ENCODE measurements around the gene FOXL2.
A peak's percentile ranks its signal among the peaks of the same experiment; 100 is the strongest.

Gene FOXL2

GRCh38 chr3:138944929-138945708 is 1.8 kb downstream of the FOXL2 start:
- DNase-seq, result no peak

- no peak for DNase-seq
These were observed 2.3 kb downstream of the FOXL2 start for GRCh38 chr3:138944654-138944928.

- no peak for DNase-seq
These were observed 2.9 kb downstream of the FOXL2 start for GRCh38 chr3:138943724-138944653.

- DNase-seq, result no peak
These were observed 3.9 kb downstream of the FOXL2 start for GRCh38 chr3:138942861-138943623.

- no peak for DNase-seq
These were observed 4.7 kb downstream of the FOXL2 start for GRCh38 chr3:138942271-138942670.

GRCh38 chr3:138941259-138941885 is 5.6 kb downstream of the FOXL2 start:
- no peak for DNase-seq

GRCh38 chr3:138940446-138940845 is 6.5 kb downstream of the FOXL2 start:
- no peak for DNase-seq

GRCh38 chr3:138939561-138940241 is 7.2 kb downstream of the FOXL2 start:
- no peak for DNase-seq

GRCh38 chr3:138938877-138939560 is 7.9 kb downstream of the FOXL2 start:
- DNase-seq, result no peak

GRCh38 chr3:138938056-138938876 is 8.7 kb downstream of the FOXL2 start:
- peak in 1 of 4 experiments; percentile 16 for DNase-seq

- DNase-seq, result no peak
These were observed 9.3 kb downstream of the FOXL2 start for GRCh38 chr3:138937690-138938055.

- no peak for DNase-seq
These were observed 9.9 kb downstream of the FOXL2 start for GRCh38 chr3:138936741-138937689.

GRCh38 chr3:138935863-138936740 is 10.8 kb downstream of the FOXL2 start:
- DNase-seq, result peak; percentile 33 to 64 (median 54)

GRCh38 chr3:138935505-138935862 is 11.5 kb downstream of the FOXL2 start:
- DNase-seq, result no peak

- no peak for DNase-seq
These were observed 12.8 kb downstream of the FOXL2 start for GRCh38 chr3:138933981-138934691.

- no peak for DNase-seq
These were observed 13.8 kb downstream of the FOXL2 start for GRCh38 chr3:138933068-138933668.

GRCh38 chr3:138928727-138929372 is 18.1 kb downstream of the FOXL2 start:
- no peak for DNase-seq
